ENCODE results near the gene ADAMTS17.

Gene ADAMTS17

GRCh38 chr15:100037901-100038300 is 303.9 kb downstream of the ADAMTS17 start:
- no peak for DNase-seq

GRCh38 chr15:100036015-100036414 is 305.8 kb downstream of the ADAMTS17 start:
- no peak for DNase-seq

GRCh38 chr15:100034191-100034590 is 307.6 kb downstream of the ADAMTS17 start:
- no peak for DNase-seq

GRCh38 chr15:100033140-100033857 is 308.5 kb downstream of the ADAMTS17 start:
- no peak for DNase-seq

GRCh38 chr15:100032358-100033085 is 309.3 kb downstream of the ADAMTS17 start:
- DNase-seq: no peak

GRCh38 chr15:100031665-100032357 is 310.0 kb downstream of the ADAMTS17 start:
- DNase-seq: no peak

- DNase-seq: no peak
Observed at GRCh38 chr15:100030586-100031229, 311.1 kb downstream of the ADAMTS17 start.

- DNase-seq: no peak
Observed at GRCh38 chr15:100029868-100030479, 311.8 kb downstream of the ADAMTS17 start.

- DNase-seq: no peak
Observed at GRCh38 chr15:100029045-100029444, 312.7 kb downstream of the ADAMTS17 start.

- DNase-seq: no peak
Observed at GRCh38 chr15:100026041-100026440, 315.7 kb downstream of the ADAMTS17 start.

- DNase-seq: no peak
Observed at GRCh38 chr15:100022806-100023205, 319.0 kb downstream of the ADAMTS17 start.

GRCh38 chr15:100022391-100022790 is 319.4 kb downstream of the ADAMTS17 start:
- DNase-seq: no peak

- no peak for DNase-seq
Observed at GRCh38 chr15:100021653-100022052, 320.1 kb downstream of the ADAMTS17 start.

GRCh38 chr15:100020614-100021013 is 321.2 kb downstream of the ADAMTS17 start:
- DNase-seq: no peak

GRCh38 chr15:100020189-100020588 is 321.6 kb downstream of the ADAMTS17 start:
- no peak for DNase-seq

- DNase-seq: no peak
Observed at GRCh38 chr15:100019601-100020000, 322.2 kb downstream of the ADAMTS17 start.

- no peak for DNase-seq
Observed at GRCh38 chr15:100018191-100018590, 323.6 kb downstream of the ADAMTS17 start.

- DNase-seq: no peak
Observed at GRCh38 chr15:100017140-100017539, 324.6 kb downstream of the ADAMTS17 start.

GRCh38 chr15:100016632-100017031 is 325.1 kb downstream of the ADAMTS17 start:
- DNase-seq: no peak

- DNase-seq: no peak
Observed at GRCh38 chr15:100011235-100011634, 330.5 kb downstream of the ADAMTS17 start.

- no peak for DNase-seq
Observed at GRCh38 chr15:100009372-100009771, 332.4 kb downstream of the ADAMTS17 start.

GRCh38 chr15:100008258-100008657 is 333.5 kb downstream of the ADAMTS17 start:
- DNase-seq: no peak

GRCh38 chr15:100007609-100008008 is 334.2 kb downstream of the ADAMTS17 start:
- no peak for DNase-seq

All from COR-L47 (cell line).